NCI-H1105 (cell line): ENCODE results near the gene KRTAP5-9.
"Not testable (repeated sequence)": the region's sequence is repeated elsewhere in the genome, so short reads cannot be mapped to it uniquely, and the experiment has no call there.

ENCODE experiments used
- DNase-seq: peaks from one replicate; lab custom pipeline; 2025; lab: John Stamatoyannopoulos, UW

The KRTAP5-9 gene

GRCh38 chr11:71563406-71563805, 15.2 kb downstream of the KRTAP5-9 start:
- no peak for DNase-seq

- no peak for DNase-seq
Measured at GRCh38 chr11:71564430-71564829, 16.2 kb downstream of the KRTAP5-9 start.

- no peak for DNase-seq
Measured at GRCh38 chr11:71565263-71565662, 17.0 kb downstream of the KRTAP5-9 start, which contains the start of gene KRTAP5-10. Gene KRTAP5-10 (plus strand): TSS chr11:71565563. CDS start chr11:71565588, 25 bp downstream.

- DNase-seq = no peak
Measured at GRCh38 chr11:71566081-71566620, 17.9 kb downstream of the KRTAP5-9 start.

GRCh38 chr11:71566626-71567599, 18.7 kb downstream of the KRTAP5-9 start:
- not testable (repeated sequence) for DNase-seq

- not testable (repeated sequence) for DNase-seq
Measured at GRCh38 chr11:71567633-71568032, 19.4 kb downstream of the KRTAP5-9 start.

GRCh38 chr11:71568704-71569349, 20.6 kb downstream of the KRTAP5-9 start:
- no peak for DNase-seq

- not testable (repeated sequence) for DNase-seq
Measured at GRCh38 chr11:71571101-71571850, 23.1 kb downstream of the KRTAP5-9 start.

- DNase-seq = no peak
Measured at GRCh38 chr11:71572811-71573210, 24.6 kb downstream of the KRTAP5-9 start.

- no peak for DNase-seq
Measured at GRCh38 chr11:71574418-71574817, 26.2 kb downstream of the KRTAP5-9 start.

GRCh38 chr11:71575723-71576424, 27.7 kb downstream of the KRTAP5-9 start:
- DNase-seq = no peak

- not testable (repeated sequence) for DNase-seq
Measured at GRCh38 chr11:71576688-71577465, 28.7 kb downstream of the KRTAP5-9 start.

- DNase-seq = no peak
Measured at GRCh38 chr11:71577469-71578004, 29.3 kb downstream of the KRTAP5-9 start.

- not testable (repeated sequence) for DNase-seq
Measured at GRCh38 chr11:71579513-71579912, 31.3 kb downstream of the KRTAP5-9 start.

GRCh38 chr11:71580057-71581003, 32.1 kb downstream of the KRTAP5-9 start:
- peak; percentile 63 for DNase-seq

- no peak for DNase-seq
Measured at GRCh38 chr11:71581826-71582225, 33.6 kb downstream of the KRTAP5-9 start.

GRCh38 chr11:71582309-71582895, 34.2 kb downstream of the KRTAP5-9 start, which contains the start of gene KRTAP5-11:
Gene KRTAP5-11 (minus strand): TSS chr11:71582875. CDS start chr11:71582837, 38 bp downstream.
- DNase-seq = no peak

- not testable (repeated sequence) for DNase-seq
Measured at GRCh38 chr11:71582969-71583368, 34.7 kb downstream of the KRTAP5-9 start.
